Neuronal stem cell (in vitro differentiated cells): Measurements from ENCODE around the gene CHST13.
A peak's percentile ranks its signal among the peaks of the same experiment; 100 is the strongest.

Experiments used
- DNase-seq: peaks from one replicate; pipeline ENCODE4 v3.0.0-alpha.2; 2013; ENCODE audit warnings: low spot score
- H2AFZ ChIP-seq: one replicate; pipeline ENCODE4 v1.6.1; 2013; ENCODE audit warnings: mild to moderate bottlenecking, low read length, inconsistent platforms
- H2AK5ac ChIP-seq: 2 replicates; pipeline ENCODE4 v1.6.1; 2013; ENCODE audit warnings: low read depth, mild to moderate bottlenecking, inconsistent platforms, low read length, moderate library complexity, mixed read lengths
- H2BK120ac ChIP-seq: 2 replicates; pipeline ENCODE4 v1.6.1; 2013; ENCODE audit warnings: low read depth, mild to moderate bottlenecking, inconsistent platforms, low read length, moderate library complexity, mixed read lengths
- H2BK12ac ChIP-seq: one replicate; pipeline ENCODE4 v1.6.1; 2013; ENCODE audit warnings: low read length, inconsistent platforms
- H2BK15ac ChIP-seq: 2 replicates; pipeline ENCODE4 v1.6.1; 2013; ENCODE audit warnings: mild to moderate bottlenecking, low read length, inconsistent platforms, mixed read lengths
- H2BK5ac ChIP-seq: one replicate; pipeline ENCODE4 v1.6.1; 2013; ENCODE audit warnings: inconsistent platforms, mild to moderate bottlenecking, low read length, moderate library complexity
- H3K14ac ChIP-seq: one replicate; pipeline ENCODE4 v1.6.1; 2013; ENCODE audit warnings: low read length, inconsistent platforms
- H3K18ac ChIP-seq: 2 replicates; pipeline ENCODE4 v1.6.1; 2013; ENCODE audit warnings: low read length, inconsistent platforms
- H3K23ac ChIP-seq: 2 replicates; pipeline ENCODE4 v1.6.1; 2013; ENCODE audit warnings: low read depth, mild to moderate bottlenecking, mixed read lengths, low read length, inconsistent platforms; ENCODE audit not compliant: poor library complexity
- H3K27ac ChIP-seq: replicated peaks from 3 replicates; pipeline ENCODE4 v1.5.1; 2013; ENCODE audit warnings: low read length, inconsistent platforms
- H3K27me3 ChIP-seq, 3 experiments: 2 replicates each; pipeline ENCODE4 v1.6.1; 2013; ENCODE audit warnings: low read length in 3 of 3, mild to moderate bottlenecking in 2 of 3, inconsistent platforms in 1 of 3, low read depth in 1 of 3, mixed read lengths in 1 of 3, moderate library complexity in 1 of 3; ENCODE audit not compliant: control insufficient read depth in 3 of 3, insufficient read depth in 3 of 3
- H3K36me3 ChIP-seq, 2 donors: replicated peaks in 1 of 2; 2 replicates each; pipeline ENCODE4 v1.6.1; 2013; ENCODE audit warnings: low read length in 2 of 2; ENCODE audit not compliant: control insufficient read depth in 2 of 2, insufficient read depth in 2 of 2
- H3K4ac ChIP-seq: 2 replicates; pipeline ENCODE4 v1.6.1; 2013; ENCODE audit warnings: inconsistent platforms, mild to moderate bottlenecking, low read length, moderate library complexity
- H3K4me1 ChIP-seq, 2 donors: 1 replicate in 1 of 2; 2 replicates in 1 of 2; pipeline ENCODE4 v1.6.1; 2013; ENCODE audit warnings: low read length in 2 of 2, low read depth in 1 of 2; ENCODE audit not compliant: control insufficient read depth in 2 of 2, insufficient read depth in 1 of 2
- H3K4me2 ChIP-seq: one replicate; pipeline ENCODE4 v1.6.1; 2013; ENCODE audit warnings: mild to moderate bottlenecking, low read length, inconsistent platforms; ENCODE audit not compliant: insufficient read depth, poor library complexity, severe bottlenecking
- H3K4me3 ChIP-seq, 2 donors: 2 replicates each; pipeline ENCODE4 v1.5.1; 2013; ENCODE audit warnings: low read length in 2 of 2, mild to moderate bottlenecking in 2 of 2, inconsistent platforms in 1 of 2, moderate library complexity in 1 of 2
- H3K79me1 ChIP-seq: one replicate; pipeline ENCODE4 v1.6.1; 2013; ENCODE audit warnings: low read depth, mild to moderate bottlenecking, inconsistent platforms, low read length, moderate library complexity
- H3K9ac ChIP-seq: one replicate; pipeline ENCODE4 v1.6.1; 2013; ENCODE audit warnings: mild to moderate bottlenecking, low read depth, low read length, inconsistent platforms; ENCODE audit not compliant: poor library complexity
- H3K9me3 ChIP-seq, 2 donors: replicated peaks in 1 of 2; 2 replicates each; pipeline versions ENCODE3 to v1.6.1; 2013; ENCODE audit warnings: low read length in 2 of 2, mild to moderate bottlenecking in 2 of 2, inconsistent platforms in 1 of 2, low read depth in 1 of 2, mixed read lengths in 1 of 2, moderate library complexity in 1 of 2; ENCODE audit not compliant: control insufficient read depth in 2 of 2, insufficient read depth in 1 of 2
- H4K8ac ChIP-seq: one replicate; pipeline ENCODE4 v1.6.1; 2013; ENCODE audit warnings: low read depth, mild to moderate bottlenecking, inconsistent platforms, low read length, moderate library complexity
- H4K91ac ChIP-seq: one replicate; pipeline ENCODE4 v1.6.1; 2013; ENCODE audit warnings: low read length, low read depth, mild to moderate bottlenecking, inconsistent platforms; ENCODE audit not compliant: poor library complexity
- WGBS, 2 donors: extraction: QIAGEN DNeasy Blood & Tissue Kit; methylation state at CpG; one replicate each; pipeline ENCODE4 v1.1.7; 2013; ENCODE audit warnings: missing lambda C conversion rate in 2 of 2, mixed read lengths in 1 of 2; ENCODE audit not compliant: insufficient read length in 2 of 2, insufficient replicate concordance in 1 of 2; ENCODE audit errors: extremely low coverage in 2 of 2; 5-methylcytosine and 5-hydroxymethylcytosine counted together

CHST13 gene

DNA sequence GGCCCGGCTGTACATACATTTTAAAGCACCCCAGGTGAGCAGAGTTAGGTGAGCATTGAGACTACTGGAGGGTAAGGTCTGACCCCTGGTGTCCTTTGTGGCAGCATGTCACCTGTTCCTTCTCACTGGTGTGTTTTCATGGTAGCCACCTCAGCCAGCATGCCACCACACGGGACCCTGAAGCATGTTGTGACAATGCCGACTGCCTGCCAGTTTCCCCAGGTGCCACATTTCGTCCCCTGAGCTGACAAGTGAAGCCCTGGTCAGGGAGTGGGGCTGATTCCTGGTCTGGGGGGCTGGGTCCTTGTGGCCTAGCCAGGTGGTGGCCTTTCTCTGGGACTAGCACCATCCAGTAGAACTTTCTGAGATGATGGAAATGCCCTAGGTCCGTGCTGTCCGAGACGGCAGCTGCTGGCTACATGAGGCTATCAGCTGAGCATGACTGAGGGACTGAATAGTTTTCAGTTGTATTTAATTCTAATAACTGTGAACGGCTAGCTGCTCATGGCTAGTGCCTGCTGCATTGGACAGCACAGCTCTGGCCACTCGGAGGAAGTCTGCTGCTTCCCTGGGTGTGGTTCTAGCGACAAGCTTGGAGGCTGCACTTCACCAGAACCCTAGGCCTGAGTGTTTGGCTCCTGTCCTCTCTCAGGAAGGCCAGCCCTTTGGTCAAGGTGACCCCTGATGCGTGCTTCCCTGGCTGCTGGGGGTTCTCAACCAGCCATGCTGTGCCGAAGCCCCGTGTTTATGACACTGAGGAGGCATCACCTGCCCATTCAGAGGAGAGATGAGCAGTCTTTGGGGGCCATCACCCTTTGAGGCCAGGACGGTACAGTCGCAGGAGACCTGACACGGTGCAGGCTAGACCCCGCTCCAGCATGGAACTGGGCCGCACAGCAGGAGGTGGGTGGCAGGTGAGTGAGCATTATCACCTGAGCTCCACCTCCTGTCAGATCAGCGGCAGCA, 30.9 kb downstream of the CHST13 start:
- WGBS, 2 donors = no CpG with 5 or more reads among the region's 19 CpGs
- H3K18ac ChIP-seq = no peak overlapping the region

GRCh38 chr3:126555795-126556636, 32.1 kb downstream of the CHST13 start:
- no peak for DNase-seq
- Histone ChIP-seq H2BK120ac (no peak overlapping the region), H3K36me3 (no peaks in the 10 kb centered on the region)

More for the DNA sequence above, 30.9 kb downstream of the CHST13 start:
- H3K23ac ChIP-seq = peak overlapping the region; percentile 17
- no peak for DNase-seq
- H2BK120ac ChIP-seq = peak overlapping the region; percentile 44
- peak overlapping the region; percentile 48 for H4K8ac ChIP-seq
- peak overlapping the region; percentile 91 for H2AK5ac ChIP-seq
- H3K4me1 ChIP-seq = peaks cover under 1 to 13% of the 10 kb centered on the region in 2 donors
- H3K27me3 ChIP-seq = peaks cover 0 to 10% (median 0%) of the 10 kb centered on the region in 3 experiments
- H2BK12ac ChIP-seq = peak overlapping the region; percentile 73
- H3K14ac ChIP-seq = no peak overlapping the region
- no peak overlapping the region for H2AFZ ChIP-seq
- H3K79me1 ChIP-seq = peaks cover 5% of the 10 kb centered on the region
- no peaks in the 10 kb centered on the region for H3K36me3 ChIP-seq
- no peak overlapping the region for H3K4me3 ChIP-seq
- peak overlapping the region; percentile 23 for H3K4ac ChIP-seq
- H3K4me2 ChIP-seq = no peak overlapping the region
- no peak overlapping the region for H3K9ac ChIP-seq
- H2BK15ac ChIP-seq = peak overlapping the region; percentile 32
- no peaks in the 10 kb centered on the region for H3K9me3 ChIP-seq
- no peak overlapping the region for H2BK5ac ChIP-seq
- no peak overlapping the region for H3K27ac ChIP-seq
- peak overlapping the region; percentile 24 for H4K91ac ChIP-seq

GRCh38 chr3:126556637-126557414, 32.9 kb downstream of the CHST13 start:
- no peak overlapping the region for H2BK120ac ChIP-seq
- DNase-seq = no peak
- peak overlapping the region; percentile 28 for H2AK5ac ChIP-seq
- peak overlapping the region; percentile 56 for H3K14ac ChIP-seq
- H3K4me2 ChIP-seq = no peak overlapping the region
- H2AFZ ChIP-seq = no peak overlapping the region
- H2BK15ac ChIP-seq = no peak overlapping the region
- peak overlapping the region; percentile 17 for H3K9ac ChIP-seq
- H3K36me3 ChIP-seq = no peaks in the 10 kb centered on the region
- H3K4ac ChIP-seq = no peak overlapping the region
- peaks cover 0 to 8% (median 0%) of the 10 kb centered on the region in 3 experiments for H3K27me3 ChIP-seq
- H4K91ac ChIP-seq = no peak overlapping the region
- H3K4me1 ChIP-seq = peaks cover 0 to 3% of the 10 kb centered on the region in 2 donors
- peak overlapping the region in 1 of 2 donors; percentile 44 for H3K4me3 ChIP-seq
- H3K9me3 ChIP-seq = no peaks in the 10 kb centered on the region
- no peak overlapping the region for H4K8ac ChIP-seq
- H3K18ac ChIP-seq = no peak overlapping the region
- no CpG with 5 or more reads among the region's 8 CpGs for WGBS, 2 donors
- H2BK5ac ChIP-seq = no peak overlapping the region
- H3K27ac ChIP-seq = no peak overlapping the region
- peaks cover 5% of the 10 kb centered on the region for H3K79me1 ChIP-seq
- peak overlapping the region; percentile 55 for H3K23ac ChIP-seq
- H2BK12ac ChIP-seq = no peak overlapping the region

More at GRCh38 chr3:126555795-126556636, 32.1 kb downstream of the CHST13 start:
- H3K23ac ChIP-seq = peak overlapping the region; percentile 55
- no peak overlapping the region for H4K8ac ChIP-seq
- H2BK5ac ChIP-seq = peak overlapping the region; percentile 29
- peaks cover 0 to 3% of the 10 kb centered on the region in 2 donors for H3K4me1 ChIP-seq
- peak overlapping the region; percentile 67 for H3K9ac ChIP-seq
- no CpG with 5 or more reads among the region's 10 CpGs for WGBS, 2 donors
- no peak overlapping the region for H2AFZ ChIP-seq
- no peak overlapping the region for H2BK12ac ChIP-seq
- peaks cover 5% of the 10 kb centered on the region for H3K79me1 ChIP-seq
- H2BK15ac ChIP-seq = no peak overlapping the region
- H3K4me3 ChIP-seq = peak overlapping the region in 1 of 2 donors; percentile 44
- no peak overlapping the region for H3K4ac ChIP-seq
- no peak overlapping the region for H3K4me2 ChIP-seq
- peak overlapping the region; percentile 90 for H3K14ac ChIP-seq
- no peaks in the 10 kb centered on the region for H3K9me3 ChIP-seq
- H3K18ac ChIP-seq = peak overlapping the region; percentile 77
- peaks cover 0 to 8% (median 0%) of the 10 kb centered on the region in 3 experiments for H3K27me3 ChIP-seq
- H3K27ac ChIP-seq = no peak overlapping the region
- H2AK5ac ChIP-seq = peak overlapping the region; percentile 91
- H4K91ac ChIP-seq = peak overlapping the region; percentile 79
